DND-41 (cell line): ENCODE results near the gene NDUFAF4.

ENCODE experiments used
- ATAC-seq: fragments of 200-7000 bp; cut with Tn5 transposase; 3 replicates; pipeline ENCODE4 v1.9.1; 2021; ENCODE audit warnings: low read depth; ENCODE audit not compliant: insufficient read depth
- DNase-seq: peaks from one replicate; pipeline ENCODE4 v3.0.0-alpha.2; 2020
- H2AFZ ChIP-seq: 2 replicates; pipeline ENCODE4 v1.6.0; 2012; ENCODE audit warnings: low read depth, low read length
- H3K27ac ChIP-seq: 2 replicates; pipeline ENCODE4 v1.5.1; 2012; ENCODE audit warnings: low read length, inconsistent platforms
- H3K27me3 ChIP-seq: fragments of 200-600 bp; sonication (generic); 2 replicates; pipeline ENCODE4 v1.6.0; 2012; ENCODE audit warnings: low read length, mild to moderate bottlenecking, inconsistent platforms; ENCODE audit not compliant: insufficient read depth, poor library complexity
- H3K36me3 ChIP-seq: 2 replicates; pipeline ENCODE4 v1.5.1; 2012; ENCODE audit warnings: low read length, inconsistent platforms; ENCODE audit not compliant: insufficient read depth
- H3K4me1 ChIP-seq: 2 replicates; pipeline ENCODE4 v1.5.1; 2012; ENCODE audit warnings: mild to moderate bottlenecking, low read length; ENCODE audit not compliant: insufficient read depth
- H3K4me2 ChIP-seq: 2 replicates; pipeline ENCODE4 v1.6.0; 2012; ENCODE audit warnings: mild to moderate bottlenecking, moderate library complexity, low read length, inconsistent platforms; ENCODE audit not compliant: insufficient read depth
- H3K4me3 ChIP-seq, 2 experiments: fragments of 200-600 bp in 1 of 2; shearing (Covaris generic) in 1 of 2; 2 replicates each; pipeline ENCODE4 v1.5.1; 2012 to 2016; ENCODE audit warnings: inconsistent platforms in 2 of 2, low read length in 2 of 2, mild to moderate bottlenecking in 2 of 2, low read depth in 1 of 2, moderate library complexity in 1 of 2
- H3K79me2 ChIP-seq: 2 replicates; pipeline ENCODE4 v1.6.0; 2012; ENCODE audit warnings: low read length, inconsistent platforms; ENCODE audit not compliant: insufficient read depth
- H3K9ac ChIP-seq: 2 replicates; pipeline ENCODE4 v1.6.0; 2012; ENCODE audit warnings: low read depth, mild to moderate bottlenecking, inconsistent platforms, low read length, moderate library complexity
- H3K9me3 ChIP-seq: 2 replicates; pipeline ENCODE4 v1.5.1; 2012; ENCODE audit warnings: low read length, moderate library complexity, mild to moderate bottlenecking, inconsistent platforms; ENCODE audit not compliant: insufficient read depth, severe bottlenecking
- H4K20me1 ChIP-seq: 2 replicates; pipeline ENCODE4 v1.6.0; 2012; ENCODE audit warnings: low read length; ENCODE audit not compliant: insufficient read depth
- EZH2 ChIP-seq: IDR thresholded peaks from 3 replicates; pipeline ENCODE4 v1.6.1; 2012; ENCODE audit warnings: borderline replicate concordance, low read depth, mild to moderate bottlenecking, moderate library complexity, low read length, inconsistent platforms; ENCODE audit not compliant: severe bottlenecking
- TF ChIP-seq, protein P1 (sequence below): IDR thresholded peaks from 2 replicates; pipeline ENCODE4 v1.5.1; 2012; ENCODE audit warnings: borderline replicate concordance, low read length, moderate library complexity, mild to moderate bottlenecking; ENCODE audit not compliant: poor library complexity, severe bottlenecking; ENCODE audit errors: extremely low read depth

NDUFAF4 gene

DNA sequence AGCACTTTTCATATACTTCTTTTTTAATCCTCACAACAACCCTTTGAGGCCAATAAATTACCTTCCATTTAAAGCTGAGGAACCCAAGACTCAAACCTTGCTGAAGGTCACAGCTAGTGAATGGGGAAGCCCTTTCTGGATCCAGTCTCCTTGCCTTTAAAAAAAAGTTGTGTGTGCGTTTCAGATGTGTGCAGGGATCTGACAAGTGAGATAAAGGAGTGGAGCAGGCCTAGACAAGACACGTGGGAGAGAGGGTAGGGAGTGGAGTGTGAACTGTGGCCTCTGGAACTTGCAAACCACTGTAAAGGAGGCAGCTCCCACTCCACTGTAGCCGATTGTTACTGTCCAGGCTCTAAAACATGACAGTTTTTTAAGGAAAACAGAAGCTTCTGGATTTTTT is 28.7 kb upstream of the NDUFAF4 start:
- ATAC-seq (no peak), DNase-seq (no peak)
- no peaks in the 10 kb centered on the region for H4K20me1 ChIP-seq
- H3K9me3 ChIP-seq, result no peaks in the 10 kb centered on the region
- no peak overlapping the region for H3K27ac ChIP-seq
- H3K36me3 ChIP-seq, result no peaks in the 10 kb centered on the region; the same call in 1 of the 2 replicates
- no peak for TF ChIP-seq EZH2
- TF ChIP-seq, protein P1, sequence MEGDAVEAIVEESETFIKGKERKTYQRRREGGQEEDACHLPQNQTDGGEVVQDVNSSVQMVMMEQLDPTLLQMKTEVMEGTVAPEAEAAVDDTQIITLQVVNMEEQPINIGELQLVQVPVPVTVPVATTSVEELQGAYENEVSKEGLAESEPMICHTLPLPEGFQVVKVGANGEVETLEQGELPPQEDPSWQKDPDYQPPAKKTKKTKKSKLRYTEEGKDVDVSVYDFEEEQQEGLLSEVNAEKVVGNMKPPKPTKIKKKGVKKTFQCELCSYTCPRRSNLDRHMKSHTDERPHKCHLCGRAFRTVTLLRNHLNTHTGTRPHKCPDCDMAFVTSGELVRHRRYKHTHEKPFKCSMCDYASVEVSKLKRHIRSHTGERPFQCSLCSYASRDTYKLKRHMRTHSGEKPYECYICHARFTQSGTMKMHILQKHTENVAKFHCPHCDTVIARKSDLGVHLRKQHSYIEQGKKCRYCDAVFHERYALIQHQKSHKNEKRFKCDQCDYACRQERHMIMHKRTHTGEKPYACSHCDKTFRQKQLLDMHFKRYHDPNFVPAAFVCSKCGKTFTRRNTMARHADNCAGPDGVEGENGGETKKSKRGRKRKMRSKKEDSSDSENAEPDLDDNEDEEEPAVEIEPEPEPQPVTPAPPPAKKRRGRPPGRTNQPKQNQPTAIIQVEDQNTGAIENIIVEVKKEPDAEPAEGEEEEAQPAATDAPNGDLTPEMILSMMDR, result no peak
- no peak overlapping the region for H3K4me2 ChIP-seq
- H3K27me3 ChIP-seq, result peaks cover 43% of the 10 kb centered on the region
- peaks cover 20% of the 10 kb centered on the region for H3K4me1 ChIP-seq
- H3K79me2 ChIP-seq, result no peaks in the 10 kb centered on the region
- no peak overlapping the region for H3K4me3 ChIP-seq
- H2AFZ ChIP-seq, result no peak overlapping the region
- H3K9ac ChIP-seq, result no peak overlapping the region

- H2AFZ ChIP-seq, result peak overlapping the region; percentile 99
- H3K4me3 ChIP-seq, result peak overlapping the region; percentile 68 to 100; a peak in 3 of 4 replicates
- H3K4me1 ChIP-seq, result peaks cover 20% of the 10 kb centered on the region
- no peaks in the 10 kb centered on the region for H3K9me3 ChIP-seq
- H3K27me3 ChIP-seq, result peaks cover 36% of the 10 kb centered on the region
- no peak for DNase-seq
- ATAC-seq, result no peak
- no peak overlapping the region for H3K27ac ChIP-seq
- H3K9ac ChIP-seq, result peak overlapping the region; percentile 67; the same call in 1 of the 2 replicates
- no peaks in the 10 kb centered on the region for H3K79me2 ChIP-seq
- H3K36me3 ChIP-seq, result no peaks in the 10 kb centered on the region; the same call in 1 of the 2 replicates
- H3K4me2 ChIP-seq, result peak overlapping the region; percentile 100
- no peaks in the 10 kb centered on the region for H4K20me1 ChIP-seq
- TF ChIP-seq EZH2, result no peak
- TF ChIP-seq, protein P1, result no peak
Measured at GRCh38 chr6:96925290-96925687, 27.6 kb upstream of the NDUFAF4 start.

DNA sequence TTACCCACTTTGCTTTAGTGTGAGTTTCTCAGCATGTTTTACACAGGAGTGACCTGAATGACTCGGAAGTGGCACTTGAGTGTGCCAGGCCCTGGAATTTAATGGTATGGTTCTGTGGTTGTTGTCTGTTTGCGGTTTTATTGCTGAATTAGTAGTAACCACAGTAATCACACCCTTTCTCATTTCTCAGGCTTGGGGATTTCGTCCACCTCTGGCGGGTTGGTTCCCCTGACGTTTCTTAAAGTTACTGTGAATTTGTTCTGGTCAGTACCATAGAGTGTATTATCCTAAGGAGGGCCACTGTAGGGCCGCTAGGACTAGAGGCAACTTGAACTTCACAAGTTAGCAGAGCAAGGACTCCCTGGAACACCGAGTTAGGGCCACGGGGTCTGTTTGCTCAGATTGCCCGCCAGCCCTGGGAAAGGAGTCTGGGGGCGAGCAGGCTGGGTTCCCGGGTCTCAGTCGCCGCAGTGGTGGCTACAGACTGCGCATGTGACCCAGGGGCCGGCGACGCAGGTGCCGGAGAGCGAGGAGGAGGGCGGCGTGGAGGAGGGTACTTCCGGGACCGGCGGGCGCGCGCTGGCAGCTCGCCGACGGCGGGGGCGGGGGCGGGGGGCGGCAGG is 26.3 kb upstream of the NDUFAF4 start:
- H3K36me3 ChIP-seq, result no peaks in the 10 kb centered on the region; the same call in 1 of the 2 replicates
- H3K27me3 ChIP-seq, result peaks cover 30% of the 10 kb centered on the region
- peak overlapping the region; percentile 99 for H2AFZ ChIP-seq
- H3K27ac ChIP-seq, result peak overlapping the region; percentile 73
- peak overlapping the region; percentile 24 to 100; a peak in 3 of 4 replicates for H3K4me3 ChIP-seq
- DNase-seq (no peak), ATAC-seq (peak; percentile 78)
- no peaks in the 10 kb centered on the region for H4K20me1 ChIP-seq
- H3K9ac ChIP-seq, result peak overlapping the region; percentile 67
- no peaks in the 10 kb centered on the region for H3K79me2 ChIP-seq
- peaks cover 20% of the 10 kb centered on the region for H3K4me1 ChIP-seq
- H3K9me3 ChIP-seq, result no peaks in the 10 kb centered on the region
- TF ChIP-seq, protein P1, result no peak
- no peak for TF ChIP-seq EZH2
- H3K4me2 ChIP-seq, result peak overlapping the region; percentile 100
